Esophagus (tissue), 2 donors: ENCODE results near the gene PEDS1. TPM values are rescaled to one million over a fixed set of nuclear protein-coding genes. Genes with fewer than 3 reads are reported as not detected.
"Not testable (repeated sequence)": the region's sequence is repeated elsewhere in the genome, so short reads cannot be mapped to it uniquely, and the experiment has no call there.

Experiments
- H3K27ac ChIP-seq, 2 donors: one replicate each; pipeline ENCODE4 v1.5.1; 2013; ENCODE audit warnings: low read depth in 2 of 2, mild to moderate bottlenecking in 2 of 2, inconsistent platforms in 1 of 2, low read length in 1 of 2, moderate library complexity in 1 of 2
- H3K27me3 ChIP-seq, 2 donors: one replicate each; pipeline ENCODE4 v1.6.1; 2013; ENCODE audit warnings: low read length in 2 of 2, control low read depth in 1 of 2, mild to moderate bottlenecking in 1 of 2; ENCODE audit not compliant: insufficient read depth in 2 of 2, control insufficient read depth in 1 of 2
- H3K36me3 ChIP-seq, 2 donors: one replicate each; pipeline ENCODE4 v1.6.1; 2013; ENCODE audit warnings: low read length in 1 of 2; ENCODE audit not compliant: control insufficient read depth in 2 of 2, insufficient read depth in 2 of 2
- H3K4me1 ChIP-seq, 2 donors: one replicate each; pipeline ENCODE4 v1.6.1; 2013; ENCODE audit warnings: low read length in 1 of 2; ENCODE audit not compliant: control insufficient read depth in 2 of 2, insufficient read depth in 2 of 2
- H3K4me3 ChIP-seq, 2 donors: one replicate each; pipeline ENCODE4 v1.5.1; 2013; ENCODE audit warnings: low read length in 2 of 2, mild to moderate bottlenecking in 2 of 2, low read depth in 1 of 2, moderate library complexity in 1 of 2
- H3K9me3 ChIP-seq, 2 donors: one replicate each; pipeline ENCODE4 v1.6.1; 2013; ENCODE audit warnings: mild to moderate bottlenecking in 2 of 2, low read depth in 1 of 2, low read length in 1 of 2, moderate library complexity in 1 of 2; ENCODE audit not compliant: control insufficient read depth in 2 of 2, insufficient read depth in 1 of 2
- WGBS, 2 donors: extraction: QIAGEN DNeasy Blood & Tissue Kit; methylation state at CpG; one replicate each; pipeline ENCODE4 v1.1.7; 2013; 5-methylcytosine and 5-hydroxymethylcytosine counted together
- polyA plus RNA-seq, 2 donors: library from polyadenylated mRNA; stranded (reverse); fragments of 200-250 nt; gene quantifications; one replicate each; pipeline ENCODE4 v1.2.3, GENCODE V29; 2013
- donor health status: healthy with polysubstance abuse.
- donor health status: Bipolar disorder and iron deficiency.

Gene PEDS1
- polyA plus RNA-seq, 2 donors = 31.5 to 56.2 TPM

DNA sequence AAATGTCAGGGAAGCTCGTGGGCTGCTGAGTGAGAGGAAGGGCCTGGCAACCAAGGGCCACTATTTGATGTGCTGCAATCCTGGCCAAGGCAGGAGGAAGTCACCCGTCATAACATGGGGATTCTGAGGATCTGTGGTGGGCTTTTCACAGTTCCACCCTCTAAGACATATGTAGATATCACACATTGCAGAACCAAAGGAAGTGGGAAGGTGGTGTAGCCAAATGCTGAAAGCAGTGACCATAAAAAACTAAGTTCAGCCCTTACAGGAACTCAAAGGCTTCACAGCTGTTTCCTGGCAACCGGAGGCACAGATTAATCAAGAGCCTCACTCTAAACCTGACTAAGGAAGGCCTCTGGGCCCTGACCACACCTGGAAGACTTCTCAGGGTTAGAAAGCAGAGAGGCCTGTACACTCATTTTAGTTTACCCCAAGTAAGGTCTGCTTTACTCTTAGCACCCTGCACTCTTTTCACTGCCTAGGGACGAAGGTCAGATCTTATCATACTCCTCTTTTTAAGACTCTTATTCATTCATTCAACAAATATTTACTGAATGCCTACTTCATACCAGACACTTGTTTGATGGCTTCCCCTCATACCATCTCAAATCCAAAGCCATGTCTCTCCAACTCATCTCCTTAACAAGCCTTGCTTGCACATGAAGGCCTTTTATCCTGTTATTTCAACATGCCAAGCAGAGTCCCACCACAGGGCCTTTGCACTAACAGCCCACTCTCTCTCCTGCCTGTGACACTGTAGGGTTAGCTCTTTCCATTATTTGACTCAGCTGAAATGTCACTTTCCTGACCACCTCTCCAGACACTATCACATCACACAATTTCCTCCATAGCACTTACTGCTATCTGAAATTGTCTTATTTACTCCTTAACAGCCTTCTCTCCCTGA, 43.1 kb downstream of the PEDS1 start:
- H3K4me3 ChIP-seq = peak overlapping the region in 1 of 2 donors; percentile 99
- H3K27me3 ChIP-seq = no peaks in the 10 kb centered on the region
- no peaks in the 10 kb centered on the region for H3K36me3 ChIP-seq
- H3K27ac ChIP-seq = peak overlapping the region; percentile 76 to 96
- 25 to 33% methylated on average over 4 of the region's 4 CpGs for WGBS, 2 donors
- H3K9me3 ChIP-seq = no peaks in the 10 kb centered on the region
- peaks cover 10 to 22% of the 10 kb centered on the region in 2 donors for H3K4me1 ChIP-seq

DNA sequence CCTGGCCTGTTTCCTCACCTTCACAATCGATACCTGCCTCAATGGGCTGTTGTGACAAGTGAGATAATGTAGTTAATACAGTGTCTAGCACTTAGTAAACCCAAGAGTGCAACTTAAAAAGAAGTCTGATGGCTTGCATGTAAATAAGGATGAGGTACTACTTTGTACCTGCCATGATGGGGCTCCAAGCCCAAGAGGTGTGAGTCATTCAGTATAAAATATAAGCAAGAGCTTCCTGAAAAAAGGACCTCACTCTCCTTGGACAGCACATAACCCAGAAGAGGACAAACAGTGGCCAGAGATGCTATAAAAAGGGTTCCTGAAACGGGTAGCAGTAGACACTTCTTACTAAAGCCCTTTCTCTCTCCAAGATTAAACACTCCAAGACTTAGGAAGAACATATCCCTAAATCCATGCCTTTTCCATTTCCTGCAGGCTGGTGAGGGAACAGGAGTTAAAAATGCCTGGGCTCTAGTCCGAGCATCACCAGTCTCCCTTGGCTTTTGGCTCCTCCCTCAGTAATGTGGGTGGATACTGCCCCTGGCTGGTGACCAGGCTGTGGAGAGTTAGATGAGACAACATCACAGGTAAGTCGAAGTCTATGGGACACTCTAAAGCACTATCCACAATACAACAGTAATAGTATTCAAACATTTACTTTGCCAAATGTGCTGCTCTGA, 44.8 kb downstream of the PEDS1 start:
- no peaks in the 10 kb centered on the region for H3K9me3 ChIP-seq
- H3K36me3 ChIP-seq = no peaks in the 10 kb centered on the region
- WGBS, 2 donors = 47 to 54% methylated on average over 4 of the region's 4 CpGs
- peak overlapping the region in 1 of 2 donors; percentile 74 for H3K27ac ChIP-seq
- no peaks in the 10 kb centered on the region for H3K27me3 ChIP-seq
- H3K4me3 ChIP-seq = no peak overlapping the region
- peaks cover 10 to 17% of the 10 kb centered on the region in 2 donors for H3K4me1 ChIP-seq

DNA sequence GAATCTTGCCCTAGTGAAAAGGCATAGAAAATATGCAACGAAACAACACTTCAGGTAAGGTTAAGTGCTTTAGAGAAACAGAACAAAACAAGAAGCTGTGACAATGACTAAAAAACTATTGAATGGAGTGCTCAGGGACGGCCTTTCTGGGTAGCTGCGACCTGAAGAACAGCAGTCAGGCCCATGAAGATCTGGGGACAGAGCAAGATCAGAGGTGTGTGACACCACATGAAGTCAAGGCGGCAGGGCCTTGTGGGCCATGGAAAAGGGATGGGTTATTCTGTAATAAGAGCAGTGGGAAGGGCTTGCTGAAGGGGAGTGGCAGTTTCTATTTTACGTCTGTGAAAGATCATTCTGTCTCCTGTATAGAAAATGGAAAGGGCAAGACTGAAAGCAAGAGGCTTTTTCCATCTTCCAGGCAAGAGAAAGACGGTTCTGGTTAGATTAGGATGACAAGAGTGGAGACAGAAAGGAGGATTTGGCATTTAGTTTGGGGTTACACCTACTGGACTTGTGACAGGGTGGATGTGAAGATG, 45.7 kb downstream of the PEDS1 start:
- peaks cover 10 to 17% of the 10 kb centered on the region in 2 donors for H3K4me1 ChIP-seq
- peak overlapping the region in 1 of 2 donors; percentile 74 for H3K27ac ChIP-seq
- H3K27me3 ChIP-seq = no peaks in the 10 kb centered on the region
- H3K36me3 ChIP-seq = no peaks in the 10 kb centered on the region
- WGBS, 2 donors = 57 to 66% methylated on average over 6 of the region's 6 CpGs
- H3K9me3 ChIP-seq = no peaks in the 10 kb centered on the region
- H3K4me3 ChIP-seq = no peak overlapping the region

- peaks cover 0 to 2% of the 10 kb centered on the region in 2 donors for H3K36me3 ChIP-seq
- peaks cover 10 to 17% of the 10 kb centered on the region in 2 donors for H3K4me1 ChIP-seq
- H3K27me3 ChIP-seq = no peaks in the 10 kb centered on the region
- peak overlapping the region; percentile 2 to 28 for H3K27ac ChIP-seq
- no peak overlapping the region for H3K4me3 ChIP-seq
- 75 to 84% methylated on average over 6 of the region's 6 CpGs for WGBS, 2 donors
- H3K9me3 ChIP-seq = no peaks in the 10 kb centered on the region
Measured at GRCh38 chr20:50107086-50107660, 46.4 kb downstream of the PEDS1 start.

GRCh38 chr20:50106669-50107068, 46.9 kb downstream of the PEDS1 start:
- peaks cover 10 to 15% of the 10 kb centered on the region in 2 donors for H3K4me1 ChIP-seq
- 88 to 90% methylated on average over 5 of the region's 5 CpGs for WGBS, 2 donors
- not testable (repeated sequence) for H3K27me3 ChIP-seq, H3K9me3 ChIP-seq, H3K36me3 ChIP-seq, H3K27ac ChIP-seq, H3K4me3 ChIP-seq

Other genes with a start within 250 kb of the PEDS1 start
- gene SPATA2, start 238.2 kb downstream of the PEDS1 start, polyA plus RNA-seq = 1 to 10 TPM; 2.6 to 3.6 TPM
- 10 to 100 TPM; 21.0 to 30.3 TPM for gene RNF114, start 217.3 kb downstream of the PEDS1 start, polyA plus RNA-seq
- 1 to 10 TPM in 1 of 2 donors, under 1 TPM in 1; 0.86 to 1.2 TPM for gene SNAI1, start 170.7 kb downstream of the PEDS1 start, polyA plus RNA-seq
- gene UBE2V1, start 40.6 kb downstream of the PEDS1 start, polyA plus RNA-seq = 10 to 100 TPM; 57.4 to 73.1 TPM
- gene CEBPB, start 37.1 kb upstream of the PEDS1 start, polyA plus RNA-seq = 10 to 100 TPM in 1 of 2 donors, 1 to 10 TPM in 1; 6.9 to 19.6 TPM